Fibroblast of pulmonary artery (primary cell): ENCODE measurements around the gene NEK11.
A peak's percentile ranks its signal among the peaks of the same experiment; 100 is the strongest.

Source experiments
- DNase-seq: peaks from one replicate; pipeline ENCODE4 v3.0.0-alpha.2; 2010; ENCODE audit warnings: low read depth
- H3K4me3 ChIP-seq: replicated peaks from 2 replicates; pipeline ENCODE4 v1.5.1; 2011; ENCODE audit warnings: low read depth, mild to moderate bottlenecking, control low read depth, low read length, moderate library complexity
- TF ChIP-seq, protein P1 (sequence below): IDR thresholded peaks from 2 replicates; pipeline ENCODE4 v1.5.1; 2011; ENCODE audit warnings: mild to moderate bottlenecking, control low read depth, low read length, inconsistent platforms; ENCODE audit errors: missing control alignments

Gene NEK11

DNA sequence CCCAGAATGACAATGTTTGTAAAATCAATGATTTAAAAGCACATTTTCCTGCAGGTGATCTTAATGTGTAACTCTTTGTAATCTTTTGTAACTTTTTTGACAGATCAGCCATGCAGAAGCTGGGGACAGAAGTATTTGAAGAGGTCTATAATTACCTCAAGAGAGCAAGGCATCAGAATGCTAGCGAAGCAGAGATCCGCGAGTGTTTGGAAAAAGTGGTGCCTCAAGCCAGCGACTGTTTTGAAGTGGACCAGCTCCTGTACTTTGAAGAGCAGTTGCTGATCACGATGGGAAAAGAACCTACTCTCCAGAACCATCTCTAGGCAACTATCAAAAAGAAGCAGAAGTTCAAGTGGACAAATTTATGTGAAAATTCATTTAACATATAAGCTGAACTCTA is 322.8 kb downstream of the NEK11 start:
- no peak for DNase-seq
- TF ChIP-seq, protein P1, sequence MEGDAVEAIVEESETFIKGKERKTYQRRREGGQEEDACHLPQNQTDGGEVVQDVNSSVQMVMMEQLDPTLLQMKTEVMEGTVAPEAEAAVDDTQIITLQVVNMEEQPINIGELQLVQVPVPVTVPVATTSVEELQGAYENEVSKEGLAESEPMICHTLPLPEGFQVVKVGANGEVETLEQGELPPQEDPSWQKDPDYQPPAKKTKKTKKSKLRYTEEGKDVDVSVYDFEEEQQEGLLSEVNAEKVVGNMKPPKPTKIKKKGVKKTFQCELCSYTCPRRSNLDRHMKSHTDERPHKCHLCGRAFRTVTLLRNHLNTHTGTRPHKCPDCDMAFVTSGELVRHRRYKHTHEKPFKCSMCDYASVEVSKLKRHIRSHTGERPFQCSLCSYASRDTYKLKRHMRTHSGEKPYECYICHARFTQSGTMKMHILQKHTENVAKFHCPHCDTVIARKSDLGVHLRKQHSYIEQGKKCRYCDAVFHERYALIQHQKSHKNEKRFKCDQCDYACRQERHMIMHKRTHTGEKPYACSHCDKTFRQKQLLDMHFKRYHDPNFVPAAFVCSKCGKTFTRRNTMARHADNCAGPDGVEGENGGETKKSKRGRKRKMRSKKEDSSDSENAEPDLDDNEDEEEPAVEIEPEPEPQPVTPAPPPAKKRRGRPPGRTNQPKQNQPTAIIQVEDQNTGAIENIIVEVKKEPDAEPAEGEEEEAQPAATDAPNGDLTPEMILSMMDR: no peak
- H3K4me3 ChIP-seq: no peak overlapping the region

DNA sequence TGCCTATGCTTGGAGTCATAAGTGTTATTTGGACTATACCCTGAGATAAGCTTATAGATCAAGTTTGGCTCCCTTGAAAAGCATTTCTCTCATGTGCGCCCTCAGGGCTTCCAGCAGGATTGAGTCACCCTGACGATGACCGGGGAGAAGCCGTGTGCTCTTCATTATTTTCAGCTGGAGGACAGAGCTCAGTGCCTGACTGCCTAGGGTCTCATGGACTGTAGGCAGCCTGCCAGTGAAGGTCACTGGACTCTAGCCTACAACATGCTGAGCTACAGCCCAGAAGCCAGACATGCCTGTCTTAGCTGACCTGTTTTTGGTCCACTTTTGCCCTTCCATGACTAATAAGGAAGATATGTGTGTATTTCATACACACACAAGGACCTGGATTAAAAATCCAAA is 323.3 kb downstream of the NEK11 start:
- peak; percentile 48 for DNase-seq
- no peak overlapping the region for H3K4me3 ChIP-seq
- TF ChIP-seq, protein P1: no peak

DNA sequence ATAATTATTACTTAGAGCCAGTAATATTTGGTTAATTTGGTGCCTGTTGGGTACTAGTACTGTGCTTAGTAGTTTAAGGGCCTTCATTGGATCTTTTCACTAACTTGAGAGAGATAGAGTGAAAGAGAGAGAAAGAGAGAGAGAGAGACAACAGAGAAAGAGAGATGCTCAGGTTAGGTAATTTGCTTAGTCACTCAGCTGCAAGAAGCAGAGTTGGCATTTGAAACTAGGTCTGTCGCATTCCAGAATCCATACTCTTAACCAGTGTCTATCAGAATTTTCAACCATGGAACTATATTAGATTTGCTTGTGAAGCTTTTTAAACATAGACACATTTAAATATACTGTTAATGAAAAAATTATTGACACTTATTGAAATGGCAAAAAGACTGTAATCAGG is 323.8 kb downstream of the NEK11 start:
- H3K4me3 ChIP-seq: no peak overlapping the region
- peak; percentile 36 for DNase-seq
- TF ChIP-seq, protein P1: no peak

DNA sequence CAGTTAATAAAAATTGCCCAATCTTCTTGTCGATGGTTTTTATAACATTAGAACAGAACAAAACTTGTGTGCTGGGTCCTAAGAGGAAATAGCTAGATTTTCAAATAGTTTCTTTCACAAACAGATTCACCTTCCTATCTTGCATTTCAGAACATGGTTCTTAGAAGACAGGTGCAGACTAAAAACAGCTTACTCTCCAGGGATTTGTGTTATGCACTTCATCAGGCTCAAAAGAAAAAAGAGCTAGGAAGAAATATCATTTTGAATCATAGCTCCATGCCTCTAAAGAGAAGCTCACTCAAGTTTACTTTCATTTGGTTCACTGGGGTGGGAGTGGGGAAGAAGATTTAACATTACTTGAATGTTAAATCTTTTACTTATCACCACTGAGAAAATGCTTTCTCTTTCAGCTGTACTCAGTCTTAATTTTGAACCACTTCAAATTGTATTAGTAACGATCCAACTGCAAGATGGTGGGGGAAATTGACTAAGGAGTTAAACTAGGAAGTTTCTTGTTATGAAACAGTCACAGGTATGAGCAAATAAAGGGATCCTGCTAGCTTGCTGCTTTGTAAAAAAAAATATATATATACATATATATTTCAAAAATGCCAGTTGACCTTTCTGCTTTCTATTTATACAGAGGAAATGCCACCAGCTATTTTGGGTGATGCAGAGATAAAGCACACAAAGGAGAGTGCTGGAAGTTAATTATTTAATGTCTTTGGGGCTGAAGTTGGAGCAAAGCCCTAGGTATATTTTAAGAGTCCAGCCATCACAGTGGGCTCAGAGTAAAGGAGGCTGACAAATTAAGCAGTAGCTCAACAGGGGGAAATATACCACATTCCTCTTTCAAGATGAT is 326.6 kb downstream of the NEK11 start:
- TF ChIP-seq, protein P1: no peak
- no peak for DNase-seq
- H3K4me3 ChIP-seq: no peak overlapping the region

DNA sequence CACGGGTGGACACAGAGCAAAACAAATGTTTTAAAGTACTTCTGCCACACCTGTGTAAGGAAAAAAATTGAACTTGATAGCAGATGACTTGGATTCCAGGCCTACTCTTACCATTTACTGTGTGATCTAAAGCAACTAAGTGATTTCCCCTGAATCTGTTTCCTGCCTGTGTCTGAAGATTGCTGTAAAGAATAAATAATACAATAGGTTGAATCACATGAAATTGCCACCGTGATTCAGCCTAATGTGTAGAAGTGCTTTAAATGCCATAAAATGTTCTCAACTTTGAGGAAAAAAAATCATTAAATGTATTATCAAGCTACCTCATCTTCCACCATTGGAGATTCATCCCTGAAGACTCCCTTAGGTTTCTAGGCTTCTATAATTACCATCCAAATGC is 327.3 kb downstream of the NEK11 start:
- no peak overlapping the region for H3K4me3 ChIP-seq
- TF ChIP-seq, protein P1: no peak
- no peak for DNase-seq

DNA sequence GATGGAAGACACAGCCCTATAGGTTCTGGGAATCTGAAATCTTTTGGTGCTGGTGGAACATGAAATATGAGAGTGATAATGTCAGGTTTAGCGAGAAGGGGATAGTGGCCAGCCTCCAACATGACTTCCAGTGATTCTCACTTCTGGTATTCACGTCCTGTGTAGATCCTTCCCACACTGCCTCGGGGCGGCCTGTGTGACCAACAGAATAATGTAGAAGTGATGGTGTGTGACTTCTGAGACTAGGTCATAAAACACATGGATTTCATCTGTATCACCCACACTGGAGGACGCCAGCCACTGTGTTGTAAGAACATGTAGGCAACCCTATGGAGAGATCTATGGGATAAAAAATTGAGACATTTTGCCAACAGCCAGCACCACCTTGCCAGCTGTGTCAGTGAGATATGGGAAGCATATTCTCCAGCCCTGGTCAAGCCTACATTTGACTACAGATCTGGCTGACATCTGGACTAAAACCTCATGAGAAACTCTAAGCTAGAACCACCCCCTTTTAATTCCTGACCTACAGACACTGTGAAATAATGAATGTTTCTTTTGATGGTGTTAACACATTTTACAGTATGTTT is 329.4 kb downstream of the NEK11 start:
- H3K4me3 ChIP-seq: no peak overlapping the region
- TF ChIP-seq, protein P1: no peak
- no peak for DNase-seq
